Mesothelial cell of epicardium (in vitro differentiated cells): Measurements from ENCODE around the gene A2ML1. TPM values are rescaled to one million over a fixed set of nuclear protein-coding genes. Genes with fewer than 3 reads are reported as not detected.
"Not testable (repeated sequence)": the region's sequence is repeated elsewhere in the genome, so short reads cannot be mapped to it uniquely, and the experiment has no call there.

Experiments
- DNase-seq, 2 experiments: peaks; one replicate each; pipeline ENCODE4 v3.0.0; 2021; ENCODE audit warnings: low spot score in 2 of 2; ENCODE audit not compliant: unreplicated experiment in 2 of 2
- H3K27ac Mint-ChIP-seq: 2 replicates; pipeline ENCODE4 v1.8.0; 2021; ENCODE audit warnings: mixed read lengths
- H3K27me3 Mint-ChIP-seq: 2 replicates; pipeline ENCODE4 v1.8.0; 2021; ENCODE audit warnings: low read depth, mixed read lengths
- H3K36me3 Mint-ChIP-seq: 2 replicates; pipeline ENCODE4 v1.8.0; 2021; ENCODE audit warnings: mixed read lengths
- H3K4me1 Mint-ChIP-seq: 2 replicates; pipeline ENCODE4 v1.8.0; 2021; ENCODE audit warnings: mixed read lengths
- H3K4me3 Mint-ChIP-seq: 2 replicates; pipeline ENCODE4 v1.8.0; 2021; ENCODE audit warnings: mild to moderate bottlenecking, moderate library complexity, mixed read lengths
- H3K9me3 Mint-ChIP-seq: 2 replicates; pipeline ENCODE4 v1.8.0; 2021; ENCODE audit warnings: mixed read lengths
- CTCF ChIP-seq: fragments of 200-600 bp; sonication (generic); IDR thresholded peaks from one replicate; pipeline ENCODE4 v1.5.0; 2021; ENCODE audit warnings: antibody characterized with exemption; ENCODE audit not compliant: unreplicated experiment
- total RNA-seq: library from RNA; stranded (reverse); gene quantifications from 3 replicates; pipeline ENCODE4 v1.2.1, GENCODE V29; 2021

Gene A2ML1
- total RNA-seq, 1 donor from 2014 or later, result 0.13 TPM

- Mint-ChIP-seq H3K36me3 (no peaks in the 10 kb centered on the region), H3K27ac (no peak overlapping the region), H3K4me3 (no peak overlapping the region), H3K27me3 (no peaks in the 10 kb centered on the region), H3K9me3 (no peaks in the 10 kb centered on the region), H3K4me1 (peaks cover 18% of the 10 kb centered on the region)
- TF ChIP-seq CTCF, result no peak
- no peak for DNase-seq
Observed at GRCh38 chr12:8817856-8818255, 4.6 kb upstream of the A2ML1 start.

DNA sequence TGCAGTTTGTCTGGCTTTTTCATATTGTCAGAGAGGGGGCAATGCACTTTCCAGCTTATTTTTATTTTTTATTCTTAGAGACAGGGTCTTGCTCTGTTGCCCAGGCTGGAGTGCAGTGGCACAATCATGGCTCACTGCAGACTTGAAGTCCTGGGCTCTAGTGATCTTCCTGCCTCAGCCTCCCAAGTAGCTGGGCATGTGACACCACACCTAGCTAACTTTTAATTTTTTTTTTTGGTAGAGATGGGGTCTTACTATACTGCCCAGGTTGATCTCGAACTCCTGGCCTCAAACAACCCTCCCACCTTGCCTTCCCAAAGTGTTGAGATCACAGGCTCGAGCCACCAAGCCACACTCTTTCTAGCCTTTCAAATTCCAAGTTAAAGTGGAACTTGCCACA, 3.9 kb upstream of the A2ML1 start:
- no peaks in the 10 kb centered on the region for H3K27me3 Mint-ChIP-seq
- DNase-seq, result no peak
- H3K4me3 Mint-ChIP-seq, result no peak overlapping the region
- TF ChIP-seq CTCF, result no peak
- H3K4me1 Mint-ChIP-seq, result peaks cover 22% of the 10 kb centered on the region
- no peak overlapping the region for H3K27ac Mint-ChIP-seq
- H3K36me3 Mint-ChIP-seq, result no peaks in the 10 kb centered on the region
- no peaks in the 10 kb centered on the region for H3K9me3 Mint-ChIP-seq

DNA sequence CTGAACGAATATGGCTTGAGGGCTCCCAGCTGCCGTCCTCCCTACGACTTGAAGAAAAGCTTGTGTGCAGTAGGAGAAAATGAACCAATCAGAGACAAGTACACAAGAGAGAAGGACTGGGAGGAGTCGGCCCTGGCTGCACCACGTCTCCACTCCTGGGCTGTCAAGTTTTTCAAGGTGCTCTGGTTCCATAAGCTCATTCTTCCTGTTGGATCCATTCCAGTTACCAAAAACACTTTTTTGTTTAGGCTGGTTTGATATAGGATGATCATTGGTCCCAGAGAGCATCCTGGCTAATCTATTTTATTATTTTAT, 2.8 kb upstream of the A2ML1 start:
- H3K9me3 Mint-ChIP-seq, result peaks cover under 1% of the 10 kb centered on the region
- no peak for DNase-seq
- no peaks in the 10 kb centered on the region for H3K36me3 Mint-ChIP-seq
- no peak for TF ChIP-seq CTCF
- peak overlapping the region; percentile 48 for H3K27ac Mint-ChIP-seq
- H3K4me1 Mint-ChIP-seq, result peaks cover 27% of the 10 kb centered on the region
- no peaks in the 10 kb centered on the region for H3K27me3 Mint-ChIP-seq
- H3K4me3 Mint-ChIP-seq, result no peak overlapping the region

DNA sequence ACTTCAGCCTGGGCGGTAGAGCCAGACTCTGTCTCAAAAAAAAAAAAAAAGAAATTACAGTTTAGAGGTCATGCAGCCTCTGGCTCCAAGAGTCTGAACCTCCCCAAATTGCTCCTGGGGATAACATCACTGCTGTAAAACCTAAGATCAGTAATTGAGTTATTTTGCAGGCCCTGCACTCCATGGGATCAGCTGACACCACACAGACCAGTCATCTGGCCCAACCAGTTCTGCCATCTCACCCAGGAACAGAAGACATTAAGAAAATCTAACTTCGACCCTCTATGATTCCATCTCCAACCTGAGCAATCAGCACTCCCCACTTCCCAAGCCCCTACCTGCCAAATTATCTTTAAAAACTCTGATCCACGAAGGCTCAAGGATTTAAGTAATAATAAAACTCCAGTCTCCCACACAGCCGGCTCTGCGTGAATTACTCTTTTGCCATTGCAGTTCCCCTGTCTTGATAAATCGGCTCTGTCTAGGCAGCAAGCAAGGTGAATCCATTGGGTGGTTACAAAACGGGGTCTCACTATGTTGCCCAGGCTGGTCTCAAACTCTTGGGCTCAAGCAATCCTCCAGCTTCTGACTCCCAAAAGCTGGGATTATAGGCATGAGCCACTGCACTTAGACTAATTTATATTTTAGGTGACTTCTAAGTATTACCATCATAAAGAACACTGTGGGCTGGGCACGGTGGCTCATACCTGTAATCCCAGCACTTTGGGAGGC, 1.6 kb upstream of the A2ML1 start:
- not testable (repeated sequence) for DNase-seq, H3K4me3 Mint-ChIP-seq, H3K27me3 Mint-ChIP-seq, H3K36me3 Mint-ChIP-seq
- Mint-ChIP-seq H3K9me3 (peaks cover 12% of the 10 kb centered on the region), H3K4me1 (peaks cover 27% of the 10 kb centered on the region), H3K27ac (peak overlapping the region; percentile 69)

DNA sequence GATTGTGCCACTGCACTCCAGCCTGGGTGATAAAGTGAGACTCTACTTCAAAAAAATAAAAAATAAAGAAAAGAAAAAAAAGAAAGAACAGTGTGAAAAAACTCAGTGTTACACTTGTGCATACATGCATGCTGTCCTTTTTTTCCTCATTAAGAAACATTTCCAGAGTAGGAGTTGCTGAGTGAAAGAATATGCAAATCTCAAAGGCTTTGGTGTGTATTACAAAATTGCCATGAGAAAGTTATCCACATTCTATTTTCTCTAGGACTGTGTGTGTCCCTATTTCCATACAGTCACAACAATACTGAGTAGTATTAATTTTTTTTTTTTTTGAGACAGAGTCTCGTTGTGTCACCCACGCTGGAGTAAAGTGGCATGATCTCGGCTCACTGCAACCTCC, 830 bp upstream of the A2ML1 start:
- Mint-ChIP-seq H3K36me3 (peaks cover 5% of the 10 kb centered on the region), H3K27ac (no peak overlapping the region), H3K27me3 (no peaks in the 10 kb centered on the region), H3K4me3 (no peak overlapping the region), H3K4me1 (peaks cover 27% of the 10 kb centered on the region), H3K9me3 (peaks cover 14% of the 10 kb centered on the region)
- DNase-seq, result no peak
- no peak for TF ChIP-seq CTCF

DNA sequence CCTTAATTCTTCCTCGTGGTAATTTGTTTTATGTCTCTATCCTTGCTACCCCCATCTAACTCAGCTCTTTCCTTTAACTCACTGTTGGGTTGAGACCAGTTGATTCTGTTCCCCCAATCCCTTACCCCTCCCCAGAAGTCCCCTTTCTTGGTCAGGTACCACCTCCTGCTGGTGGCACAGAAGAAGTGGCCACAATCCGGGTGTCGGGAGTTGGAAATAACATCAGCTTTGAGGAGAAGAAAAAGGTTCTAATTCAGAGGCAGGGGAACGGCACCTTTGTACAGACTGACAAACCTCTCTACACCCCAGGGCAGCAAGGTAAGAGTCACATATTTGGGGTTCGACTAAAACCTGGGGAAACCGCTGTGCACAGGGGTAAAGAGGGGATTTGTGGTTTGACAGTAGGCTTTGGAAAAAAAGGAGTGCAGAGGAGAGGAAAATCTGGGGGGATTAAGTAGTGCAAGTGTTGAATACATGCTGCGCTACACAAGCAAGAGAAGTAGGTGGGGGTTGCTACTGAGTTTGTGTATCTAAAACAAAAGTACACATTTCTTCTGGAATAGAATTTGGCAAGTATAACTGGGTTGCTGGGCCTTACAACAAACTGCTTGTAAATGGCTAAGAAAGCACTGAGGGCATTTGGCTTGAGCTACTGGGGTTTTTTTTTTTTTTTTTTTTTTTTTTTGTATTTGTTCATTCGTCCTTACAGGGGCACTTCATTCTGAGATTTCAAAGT, 1.3 kb downstream of the A2ML1 start:
- Mint-ChIP-seq H3K4me3 (no peak overlapping the region), H3K9me3 (peaks cover 19% of the 10 kb centered on the region), H3K27ac (no peak overlapping the region), H3K4me1 (peaks cover 36% of the 10 kb centered on the region), H3K27me3 (no peaks in the 10 kb centered on the region), H3K36me3 (peaks cover 8% of the 10 kb centered on the region)
- no peak for TF ChIP-seq CTCF
- DNase-seq, result no peak
